Suprapubic skin (tissue), 4 donors: Measurements from ENCODE around the gene ZNF280A.

ENCODE experiments used
- EP300 ChIP-seq: sonication (generic); formaldehyde crosslinking; IDR thresholded peaks from one replicate; pipeline ENCODE4 v1.6.1; 2017; ENCODE audit warnings: antibody characterized with exemption
- POLR2A ChIP-seq, 2 donors: fragments of 450-650 bp; IDR thresholded peaks; one replicate each; pipeline ENCODE4 v1.6.1; 2017; ENCODE audit warnings: antibody characterized with exemption in 2 of 2, mild to moderate bottlenecking in 2 of 2, moderate library complexity in 2 of 2
- POLR2AphosphoS5 ChIP-seq, 3 donors: sonication (generic); formaldehyde crosslinking; IDR thresholded peaks; one replicate each; pipeline ENCODE4 v1.6.1; 2017; ENCODE audit warnings: antibody characterized with exemption in 3 of 3
- TF ChIP-seq, protein P1 (sequence below), 2 donors: fragments of 200-600 bp in 1 of 2; fragments of 450-650 bp in 1 of 2; sonication (generic) in 1 of 2; IDR thresholded peaks; one replicate each; pipeline ENCODE4 v1.5.1; 2016 to 2019; ENCODE audit warnings: antibody characterized with exemption in 2 of 2, mild to moderate bottlenecking in 1 of 2, moderate library complexity in 1 of 2

DNA sequence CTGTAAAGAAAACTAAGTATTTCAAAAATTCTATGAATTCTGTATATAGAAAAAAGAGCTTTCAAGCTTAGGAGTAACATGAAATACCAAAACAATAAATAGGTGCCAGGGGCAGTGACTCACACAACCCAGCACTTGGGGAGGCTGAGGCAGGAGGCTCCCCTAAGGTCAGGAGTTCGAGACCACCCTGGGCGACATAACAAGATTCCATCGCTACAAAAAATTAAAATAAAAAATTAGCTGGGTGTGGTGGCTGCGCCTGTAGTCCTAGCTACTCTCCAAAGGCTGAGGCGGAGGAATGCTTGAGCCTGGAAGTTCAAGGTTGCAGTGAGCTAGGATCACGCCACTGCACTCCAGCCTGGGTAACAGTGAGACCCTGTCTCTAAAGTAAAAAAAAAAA is 33.0 kb downstream of the ZNF280A start:
- TF ChIP-seq, protein P1, sequence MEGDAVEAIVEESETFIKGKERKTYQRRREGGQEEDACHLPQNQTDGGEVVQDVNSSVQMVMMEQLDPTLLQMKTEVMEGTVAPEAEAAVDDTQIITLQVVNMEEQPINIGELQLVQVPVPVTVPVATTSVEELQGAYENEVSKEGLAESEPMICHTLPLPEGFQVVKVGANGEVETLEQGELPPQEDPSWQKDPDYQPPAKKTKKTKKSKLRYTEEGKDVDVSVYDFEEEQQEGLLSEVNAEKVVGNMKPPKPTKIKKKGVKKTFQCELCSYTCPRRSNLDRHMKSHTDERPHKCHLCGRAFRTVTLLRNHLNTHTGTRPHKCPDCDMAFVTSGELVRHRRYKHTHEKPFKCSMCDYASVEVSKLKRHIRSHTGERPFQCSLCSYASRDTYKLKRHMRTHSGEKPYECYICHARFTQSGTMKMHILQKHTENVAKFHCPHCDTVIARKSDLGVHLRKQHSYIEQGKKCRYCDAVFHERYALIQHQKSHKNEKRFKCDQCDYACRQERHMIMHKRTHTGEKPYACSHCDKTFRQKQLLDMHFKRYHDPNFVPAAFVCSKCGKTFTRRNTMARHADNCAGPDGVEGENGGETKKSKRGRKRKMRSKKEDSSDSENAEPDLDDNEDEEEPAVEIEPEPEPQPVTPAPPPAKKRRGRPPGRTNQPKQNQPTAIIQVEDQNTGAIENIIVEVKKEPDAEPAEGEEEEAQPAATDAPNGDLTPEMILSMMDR (IDR thresholded peaks at IDR 0.05) = no peak
- TF ChIP-seq POLR2AphosphoS5 (IDR thresholded peaks at IDR 0.05) = no peak
- no peak for TF ChIP-seq POLR2A (IDR thresholded peaks at IDR 0.05)
- no peak for TF ChIP-seq EP300
